GM10266 (cell line): ENCODE data around the gene TRIM2.

Source experiments
- DNase-seq: peaks from one replicate; pipeline ENCODE4 v3.0.0; 2012; ENCODE audit errors: extremely low spot score
- CTCF ChIP-seq: IDR thresholded peaks from 2 replicates; pipeline ENCODE4 v1.5.1; 2012; ENCODE audit warnings: mild to moderate bottlenecking, low read depth; ENCODE audit not compliant: control insufficient read depth, insufficient read depth; ENCODE audit errors: missing control alignments

Gene TRIM2

GRCh38 chr4:153371701-153372234, 167.5 kb downstream of the TRIM2 start:
- no peak for TF ChIP-seq CTCF

DNA sequence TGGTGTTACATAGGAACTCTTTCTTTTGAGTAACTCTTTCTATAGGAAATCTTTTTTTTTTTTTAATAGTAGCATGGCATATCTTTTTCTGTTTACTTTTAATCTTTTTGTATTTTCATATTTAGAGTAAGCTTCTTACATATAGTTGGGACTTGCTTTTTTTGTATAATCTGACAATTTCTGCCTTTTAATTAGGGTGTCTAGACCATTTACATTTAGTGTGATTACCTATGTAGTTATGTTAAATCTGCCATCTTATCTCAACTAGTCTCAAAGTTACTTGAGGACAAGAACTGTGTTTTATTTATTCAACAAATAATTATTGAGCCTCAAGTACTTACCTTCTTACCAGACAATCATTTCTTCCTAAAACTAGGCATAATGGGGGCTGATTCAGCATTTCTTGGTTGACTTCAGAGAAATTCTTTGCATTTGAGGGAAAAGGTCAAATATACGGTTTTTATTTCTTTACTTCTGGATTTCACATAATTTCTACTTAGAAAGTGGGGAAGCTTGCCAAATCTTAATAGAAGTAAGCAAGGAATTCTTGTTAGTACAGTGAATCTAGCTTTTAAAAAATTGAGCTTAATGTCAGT, 168.8 kb downstream of the TRIM2 start:
- TF ChIP-seq CTCF: no peak

More at GRCh38 chr4:153371701-153372234, 167.5 kb downstream of the TRIM2 start:
- DNase-seq: no peak

DNA sequence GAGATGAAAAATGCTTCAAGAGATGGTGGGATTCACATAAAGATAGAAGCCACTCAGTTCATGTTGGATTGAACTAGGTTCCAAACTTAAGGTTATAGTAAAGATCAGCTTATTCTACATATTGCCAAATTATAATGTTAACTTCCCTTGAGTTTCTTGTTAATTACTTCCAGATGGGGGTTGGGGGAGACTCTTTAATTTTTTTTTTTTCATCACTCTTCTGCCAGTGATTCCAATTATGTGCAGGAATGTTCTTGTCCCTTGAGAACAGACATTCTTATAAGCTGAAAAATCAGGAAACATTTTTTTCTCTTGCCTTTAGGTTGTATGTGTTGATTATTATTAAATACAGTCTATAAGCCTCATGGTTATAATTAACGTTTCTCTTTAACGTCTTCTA, 170.2 kb downstream of the TRIM2 start:
- no peak for TF ChIP-seq CTCF
- no peak for DNase-seq

More for the DNA sequence above, 168.8 kb downstream of the TRIM2 start:
- DNase-seq: no peak

GRCh38 chr4:153375303-153375702, 171.1 kb downstream of the TRIM2 start:
- DNase-seq: no peak
- no peak for TF ChIP-seq CTCF

- no peak for TF ChIP-seq CTCF
- DNase-seq: no peak
Observed at GRCh38 chr4:153383131-153383530, 178.9 kb downstream of the TRIM2 start.

DNA sequence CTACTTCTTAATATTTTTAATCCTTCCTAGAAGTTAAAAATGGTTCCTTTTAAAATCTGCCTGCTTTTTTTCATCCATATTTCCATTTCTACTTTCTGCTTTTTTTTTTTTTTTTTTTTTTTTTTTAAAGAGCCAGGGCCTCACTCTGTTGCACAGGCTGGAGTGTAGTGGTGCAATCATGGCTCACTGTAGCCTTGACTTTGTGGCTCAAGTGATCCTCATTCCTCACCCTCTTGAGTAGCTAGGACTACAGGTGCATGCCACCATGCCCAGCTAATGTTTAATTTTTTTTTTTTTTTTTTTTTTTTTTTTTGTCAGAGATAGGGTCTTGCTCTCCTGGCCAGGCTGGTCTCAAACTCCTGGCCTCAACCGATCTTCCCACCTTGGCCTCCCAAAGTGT, 179.9 kb downstream of the TRIM2 start:
- no peak for DNase-seq
- TF ChIP-seq CTCF: no peak

- TF ChIP-seq CTCF: no peak
Observed at GRCh38 chr4:153385784-153386183, 181.5 kb downstream of the TRIM2 start.

More at GRCh38 chr4:153385784-153386183, 181.5 kb downstream of the TRIM2 start:
- no peak for DNase-seq
